Neural cell (in vitro differentiated cells): ENCODE results near the gene RNF157.

Experiments
- CTCF ChIP-seq: fragments of 450-650 bp; IDR thresholded peaks from 2 replicates; pipeline ENCODE4 v1.5.1; 2014; ENCODE audit warnings: antibody characterized with exemption, mild to moderate bottlenecking, moderate library complexity; ENCODE audit not compliant: poor library complexity, severe bottlenecking
- EP300 ChIP-seq: fragments of 450-650 bp; conservative IDR thresholded peaks from 2 replicates; pipeline ENCODE4 v1.6.1; 2014; ENCODE audit warnings: antibody characterized with exemption, mild to moderate bottlenecking, moderate library complexity; ENCODE audit not compliant: poor library complexity, severe bottlenecking
- EZH2 ChIP-seq: fragments of 200-600, 300-800 bp; shearing (Covaris generic), sonication (generic); IDR thresholded peaks from 2 replicates; pipeline ENCODE4 v1.6.1; 2014; ENCODE audit warnings: antibody characterized with exemption, low read length, borderline replicate concordance, mild to moderate bottlenecking; ENCODE audit not compliant: insufficient read depth, poor library complexity, severe bottlenecking
- MXI1 ChIP-seq: fragments of 450-650 bp; conservative IDR thresholded peaks from 2 replicates; pipeline ENCODE4 v1.6.1; 2014; ENCODE audit warnings: antibody characterized with exemption, mild to moderate bottlenecking; ENCODE audit not compliant: poor library complexity, severe bottlenecking
- POLR2AphosphoS5 ChIP-seq: IDR thresholded peaks from 2 replicates; pipeline ENCODE4 v1.6.1; 2012
- RAD21 ChIP-seq: fragments of 450-650 bp; conservative IDR thresholded peaks from 2 replicates; pipeline ENCODE4 v1.6.1; 2014; ENCODE audit warnings: antibody characterized with exemption, mild to moderate bottlenecking, moderate library complexity
- REST ChIP-seq: IDR thresholded peaks from 2 replicates; pipeline ENCODE4 v1.6.1; 2012; ENCODE audit warnings: borderline replicate concordance
- SMC3 ChIP-seq: fragments of 450-650 bp; conservative IDR thresholded peaks from 2 replicates; pipeline ENCODE4 v1.6.1; 2014; ENCODE audit warnings: antibody characterized with exemption, mild to moderate bottlenecking, moderate library complexity; ENCODE audit not compliant: poor library complexity
- TAF1 ChIP-seq: IDR thresholded peaks from 2 replicates; pipeline ENCODE4 v1.6.1; 2012; ENCODE audit warnings: low read depth

- TF ChIP-seq CTCF (no peak), EZH2 (no peak), POLR2AphosphoS5 (no peak), TAF1 (no peak), SMC3 (no peak), EP300 (no peak), RAD21 (no peak), REST (no peak), MXI1 (no peak)
These were observed 74.1 kb downstream of the RNF157 start for GRCh38 chr17:76166168-76166567.
